Motor neuron (in vitro differentiated cells): ENCODE measurements around the gene NR1I3. TPM values are rescaled to one million over a fixed set of nuclear protein-coding genes. Genes with fewer than 3 reads are reported as not detected.

Experiments used
- ATAC-seq, 8 experiments: fragments of 200-7000 bp; cut with Tn5 transposase; replicated peaks in 6 of 8; 2 replicates each; pipeline ENCODE4 v1.8.0; 2021; ENCODE audit warnings: mild to moderate bottlenecking in 8 of 8, moderate library complexity in 8 of 8
- H3K27ac ChIP-seq, 2 donors: fragments of 250-450 bp; sonication (Bioruptor Pico); 2 replicates each; pipeline ENCODE4 v1.9.0; 2021; ENCODE audit warnings: antibody characterized with exemption in 2 of 2, mild to moderate bottlenecking in 2 of 2, moderate library complexity in 1 of 2
- H3K4me1 ChIP-seq, 2 donors: fragments of 250-450 bp; sonication (Bioruptor Pico); replicated peaks in 1 of 2; 2 replicates each; pipeline ENCODE4 v1.6.1; 2021; ENCODE audit warnings: antibody characterized with exemption in 2 of 2, mild to moderate bottlenecking in 2 of 2, moderate library complexity in 1 of 2
- H3K4me3 ChIP-seq, 5 donors: fragments of 250-450 bp; sonication (Bioruptor Pico); 2 replicates each; pipeline ENCODE4 v1.9.0; 2021; ENCODE audit warnings: antibody characterized with exemption in 5 of 5, mild to moderate bottlenecking in 5 of 5, moderate library complexity in 4 of 5
- WGBS, 10 experiments: fragments of 450-650 bp; shearing (Covaris generic); methylation state at CpG; one replicate each; pipeline ENCODE4 v1.0.0; 2022; 5-methylcytosine and 5-hydroxymethylcytosine counted together
- in situ Hi-C, 9 experiments: fragments of 400-800 bp; cut with MboI; loops; one replicate each; pipeline ENCODE4 v1.15.0; 2021; ENCODE audit warnings: low sequenced_read_pairs in 9 of 9, low pct_unique_long_range_greater_than_20kb in 2 of 9; ENCODE audit not compliant: unreplicated experiment in 9 of 9
- total RNA-seq, 8 experiments: library from RNA; unstranded; fragments of 300-600 nt; gene quantifications; 2 replicates each; pipeline versions ENCODE4 v1.2.3 to v1.2.4, GENCODE V29; 2022

NR1I3 gene
- 1 to 10 TPM; 1.2 to 6.1 (median 3.7) TPM for total RNA-seq

- Histone ChIP-seq H3K27ac (no peak within 1 kb of the TSS), H3K4me1 (no peaks in the 10 kb centered on the region), H3K4me3 (no peak within 1 kb of the TSS)
- in situ Hi-C loops: loop anchor here in 2 of 9 experiments (10.0 to 25.0 kb wide), 2 partner anchors 47 to 149 kb away; no protein-coding TSS in a partner anchor
- ATAC-seq: peak in 2 of 8 experiments; percentile 83 to 90
- 7 to 69% (median 60%) methylated on average over 2 to 4 of the region's 4 CpGs; no CpG with 5 or more reads in 3 of the 10 experiments for WGBS, 10 experiments
These were observed at the start of gene NR1I3 for GRCh38 chr1:161238039-161238473. TSS of gene NR1I3 (minus strand) at chr1:161238203. CDS start at chr1:161236565, 1,638 bp downstream.

- in situ Hi-C loops: loop anchor here in 1 of 9 experiments (10.0 kb wide), 1 partner anchor 53 kb away; the partner anchor contains the start of gene NR1I3
- 20 to 90% (median 75%) methylated on average over 1 to 3 of the region's 3 CpGs; no CpG with 5 or more reads in 1 of the 10 experiments for WGBS, 10 experiments
These were observed 49.6 kb upstream of the NR1I3 start for GRCh38 chr1:161287482-161288054.

GRCh38 chr1:161285521-161285920 is 47.5 kb upstream of the NR1I3 start:
- H3K4me3 ChIP-seq: no peak overlapping the region
- in situ Hi-C loops: loop anchor here in 1 of 9 experiments (10.0 kb wide), 1 partner anchor 51 kb away; the partner anchor contains the start of gene NR1I3
- 0 to 71% (median 56%) methylated on average over 1 to 5 of the region's 5 CpGs; no CpG with 5 or more reads in 3 of the 10 experiments for WGBS, 10 experiments
- ATAC-seq: no peak
- H3K27ac ChIP-seq: no peak overlapping the region
- no peaks in the 10 kb centered on the region for H3K4me1 ChIP-seq

More at GRCh38 chr1:161287482-161288054, 49.6 kb upstream of the NR1I3 start:
- Histone ChIP-seq H3K27ac (no peak overlapping the region), H3K4me3 (no peak overlapping the region), H3K4me1 (no peaks in the 10 kb centered on the region)
- no peak for ATAC-seq

- no peak overlapping the region for H3K4me3 ChIP-seq
- H3K4me1 ChIP-seq: no peaks in the 10 kb centered on the region
- in situ Hi-C loops: loop anchor here in 1 of 9 experiments (10.0 kb wide), 1 partner anchor 50 kb away; the partner anchor contains the start of gene NR1I3
- 67 to 100% (median 88%) methylated on average over 1 to 2 of the region's 2 CpGs; no CpG with 5 or more reads in 3 of the 10 experiments for WGBS, 10 experiments
- no peak for ATAC-seq
- H3K27ac ChIP-seq: no peak overlapping the region
These were observed 47.1 kb upstream of the NR1I3 start for GRCh38 chr1:161285113-161285512.

- no peak overlapping the region for H3K27ac ChIP-seq
- no peaks in the 10 kb centered on the region for H3K4me1 ChIP-seq
- no peak overlapping the region for H3K4me3 ChIP-seq
- in situ Hi-C loops: loop anchor here in 1 of 9 experiments (10.0 kb wide), 1 partner anchor 48 kb away; the partner anchor contains the start of gene NR1I3
- WGBS, 10 experiments: 36 to 93% (median 83%) methylated on average over 1 of the region's 1 CpG; no CpG with 5 or more reads in 1 of the 10 experiments
- ATAC-seq: no peak
These were observed 45.0 kb upstream of the NR1I3 start for GRCh38 chr1:161282991-161283390.

- no peak for ATAC-seq
- no peak overlapping the region for H3K4me3 ChIP-seq
- no peak overlapping the region for H3K27ac ChIP-seq
- WGBS, 10 experiments: 40 to 64% (median 56%) methylated on average over 1 to 2 of the region's 3 CpGs; no CpG with 5 or more reads in 7 of the 10 experiments
- in situ Hi-C loops: no loop called here
- H3K4me1 ChIP-seq: no peaks in the 10 kb centered on the region
These were observed 36.9 kb upstream of the NR1I3 start for GRCh38 chr1:161274874-161275273.

GRCh38 chr1:161273402-161273801 is 35.4 kb upstream of the NR1I3 start:
- in situ Hi-C loops: no loop called here
- no peak overlapping the region for H3K4me3 ChIP-seq
- WGBS, 10 experiments: 0 to 57% (median 44%) methylated on average over 1 to 3 of the region's 3 CpGs; no CpG with 5 or more reads in 3 of the 10 experiments
- H3K4me1 ChIP-seq: no peaks in the 10 kb centered on the region
- peak in 1 of 8 experiments; percentile 60 for ATAC-seq
- no peak overlapping the region for H3K27ac ChIP-seq

GRCh38 chr1:161267321-161267720 is 29.3 kb upstream of the NR1I3 start:
- H3K4me1 ChIP-seq: peaks cover 0 to 7% of the 10 kb centered on the region in 2 donors
- no peak overlapping the region for H3K27ac ChIP-seq
- H3K4me3 ChIP-seq: no peak overlapping the region
- WGBS, 10 experiments: 14 to 100% (median 67%) methylated on average over 1 to 3 of the region's 3 CpGs; no CpG with 5 or more reads in 5 of the 10 experiments
- no peak for ATAC-seq
- in situ Hi-C loops: no loop called here

- Histone ChIP-seq H3K4me1 (peaks cover 0 to 7% of the 10 kb centered on the region in 2 donors), H3K27ac (no peak overlapping the region), H3K4me3 (no peak overlapping the region)
- 29 to 89% (median 67%) methylated on average over 1 to 2 of the region's 2 CpGs; no CpG with 5 or more reads in 4 of the 10 experiments for WGBS, 10 experiments
- ATAC-seq: no peak
- in situ Hi-C loops: no loop called here
These were observed 28.8 kb upstream of the NR1I3 start for GRCh38 chr1:161266836-161267235.

GRCh38 chr1:161266202-161266601 is 28.2 kb upstream of the NR1I3 start:
- in situ Hi-C loops: no loop called here
- peak in 1 of 8 experiments; percentile 25 for ATAC-seq
- Histone ChIP-seq H3K4me3 (no peak overlapping the region), H3K4me1 (peaks cover 2 to 10% of the 10 kb centered on the region in 2 donors), H3K27ac (no peak overlapping the region)
- 40 to 80% (median 64%) methylated on average over 1 to 3 of the region's 3 CpGs; no CpG with 5 or more reads in 5 of the 10 experiments for WGBS, 10 experiments

- Histone ChIP-seq H3K4me3 (no peak overlapping the region), H3K27ac (no peak overlapping the region), H3K4me1 (peaks cover 2 to 12% of the 10 kb centered on the region in 2 donors)
- no peak for ATAC-seq
- in situ Hi-C loops: no loop called here
- WGBS, 10 experiments: 17 to 100% (median 82%) methylated on average over 1 to 5 of the region's 5 CpGs; no CpG with 5 or more reads in 1 of the 10 experiments
These were observed 27.3 kb upstream of the NR1I3 start for GRCh38 chr1:161265305-161265704.

GRCh38 chr1:161261261-161262235 is 23.5 kb upstream of the NR1I3 start:
- Histone ChIP-seq H3K4me1 (peaks cover 2 to 5% of the 10 kb centered on the region in 2 donors), H3K27ac (no peak overlapping the region), H3K4me3 (no peak overlapping the region)
- in situ Hi-C loops: no loop called here
- ATAC-seq: peak in 2 of 8 experiments; percentile 39 to 53
- WGBS, 10 experiments: 0 to 80% (median 52%) methylated on average over 1 to 9 of the region's 12 CpGs; no CpG with 5 or more reads in 3 of the 10 experiments
